Prostate gland (tissue), 2 donors: ENCODE measurements around the gene ROBO2. TPM values are rescaled to one million over a fixed set of nuclear protein-coding genes. Genes with fewer than 3 reads are reported as not detected.

Experiments
- DNase-seq: peaks from one replicate; pipeline ENCODE4 v3.0.0-alpha.2; 2019; ENCODE audit warnings: low spot score
- H3K27ac ChIP-seq, 2 donors: fragments of 200-600 bp; sonication (generic); 2 replicates each; pipeline ENCODE4 v1.5.1; 2017 to 2019
- H3K27me3 ChIP-seq: fragments of 200-600 bp; sonication (generic); replicated peaks from 2 replicates; pipeline ENCODE4 v1.5.1; 2019; ENCODE audit not compliant: insufficient read depth
- H3K36me3 ChIP-seq, 2 donors: fragments of 200-600 bp; sonication (generic); 1 replicate in 1 of 2; 2 replicates in 1 of 2; pipeline versions ENCODE4 v1.5.1 to v1.8.1; 2017 to 2019
- H3K4me1 ChIP-seq: fragments of 200-600 bp; sonication (generic); replicated peaks from 2 replicates; pipeline ENCODE4 v1.5.1; 2019
- H3K4me3 ChIP-seq, 2 donors: fragments of 200-600 bp; sonication (generic); 2 replicates each; pipeline ENCODE4 v1.5.1; 2017 to 2019
- H3K9me3 ChIP-seq: fragments of 200-600 bp; sonication (generic); 2 replicates; pipeline ENCODE4 v1.5.1; 2017
- CTCF ChIP-seq, 4 experiments: fragments of 200-600 bp in 2 of 4; fragments of 450-650 bp in 2 of 4; sonication (generic) in 2 of 4; IDR thresholded peaks; 1 replicate in 3 of 4; 2 replicates in 1 of 4; pipeline ENCODE4 v1.5.1; 2016 to 2019; ENCODE audit warnings: antibody characterized with exemption in 4 of 4, mild to moderate bottlenecking in 2 of 4, moderate library complexity in 2 of 4
- POLR2A ChIP-seq: fragments of 450-650 bp; IDR thresholded peaks from one replicate; pipeline ENCODE4 v1.6.1; 2016; ENCODE audit warnings: antibody characterized with exemption, mild to moderate bottlenecking
- POLR2AphosphoS5 ChIP-seq: sonication (generic); formaldehyde crosslinking; IDR thresholded peaks from one replicate; pipeline ENCODE4 v1.6.1; 2017; ENCODE audit warnings: antibody characterized with exemption
- WGBS: methylation state at CpG from one replicate; pipeline ENCODE4 v1.1.5; 2018; 5-methylcytosine and 5-hydroxymethylcytosine counted together
- intact Hi-C: fragments of 100-400 bp; cut with DNase I; formaldehyde crosslinking; loops from one replicate; pipeline ENCODE4 v1.14.2; 2022
- total RNA-seq, 2 donors: library from RNA; depleted of rRNA; stranded (reverse); fragments of >200 nt; gene quantifications; one replicate each; pipeline ENCODE4 v1.1.0, GENCODE V29; 2016

Gene ROBO2
- total RNA-seq, 2 donors from 2014 or later, result 3.6 to 18.2 TPM

GRCh38 chr3:77240072-77240650 is 200.3 kb downstream of the ROBO2 start:
- TF ChIP-seq POLR2AphosphoS5 (no peak), CTCF (IDR thresholded peaks at IDR 0.05) (no peak), POLR2A (no peak)
- Histone ChIP-seq H3K27ac (no peak overlapping the region), H3K9me3 (no peaks in the 10 kb centered on the region), H3K36me3 (no peaks in the 10 kb centered on the region), H3K4me1 (no peaks in the 10 kb centered on the region), H3K27me3 (no peaks in the 10 kb centered on the region), H3K4me3 (no peak overlapping the region)
- intact Hi-C loops, result no loop called here
- DNase-seq, result no peak
- WGBS, result 92% methylated on average over 39 of the region's 40 CpGs

GRCh38 chr3:77242371-77242770 is 202.5 kb downstream of the ROBO2 start:
- Histone ChIP-seq H3K9me3 (no peaks in the 10 kb centered on the region), H3K4me3 (no peak overlapping the region), H3K36me3 (no peaks in the 10 kb centered on the region), H3K27ac (no peak overlapping the region), H3K4me1 (no peaks in the 10 kb centered on the region), H3K27me3 (no peaks in the 10 kb centered on the region)
- intact Hi-C loops, result no loop called here
- 60% methylated on average over 2 of the region's 2 CpGs for WGBS
- no peak for TF ChIP-seq POLR2A
- no peak for TF ChIP-seq POLR2AphosphoS5
- TF ChIP-seq CTCF (IDR thresholded peaks at IDR 0.05), result no peak
- no peak for DNase-seq

GRCh38 chr3:77244981-77245380 is 205.1 kb downstream of the ROBO2 start:
- no peaks in the 10 kb centered on the region for H3K4me1 ChIP-seq
- no peak overlapping the region for H3K27ac ChIP-seq
- WGBS, result 97% methylated on average over 3 of the region's 3 CpGs
- no peak for TF ChIP-seq POLR2A
- TF ChIP-seq CTCF (IDR thresholded peaks at IDR 0.05), result no peak
- no peak for TF ChIP-seq POLR2AphosphoS5
- no peak overlapping the region for H3K4me3 ChIP-seq
- intact Hi-C loops, result no loop called here
- DNase-seq, result no peak
- H3K27me3 ChIP-seq, result no peaks in the 10 kb centered on the region
- no peaks in the 10 kb centered on the region for H3K9me3 ChIP-seq
- H3K36me3 ChIP-seq, result no peaks in the 10 kb centered on the region

GRCh38 chr3:77247061-77247460 is 207.2 kb downstream of the ROBO2 start:
- 53% methylated on average over 6 of the region's 6 CpGs for WGBS
- DNase-seq, result no peak
- Histone ChIP-seq H3K27ac (no peak overlapping the region), H3K4me1 (no peaks in the 10 kb centered on the region), H3K9me3 (no peaks in the 10 kb centered on the region), H3K27me3 (no peaks in the 10 kb centered on the region), H3K4me3 (no peak overlapping the region), H3K36me3 (no peaks in the 10 kb centered on the region)
- TF ChIP-seq POLR2A (no peak), CTCF (IDR thresholded peaks at IDR 0.05) (no peak), POLR2AphosphoS5 (no peak)
- intact Hi-C loops, result no loop called here

GRCh38 chr3:77247817-77248216 is 207.9 kb downstream of the ROBO2 start:
- Histone ChIP-seq H3K27ac (no peak overlapping the region), H3K27me3 (no peaks in the 10 kb centered on the region), H3K9me3 (no peaks in the 10 kb centered on the region), H3K36me3 (no peaks in the 10 kb centered on the region), H3K4me3 (no peak overlapping the region), H3K4me1 (no peaks in the 10 kb centered on the region)
- 82% methylated on average over 7 of the region's 7 CpGs for WGBS
- TF ChIP-seq CTCF (IDR thresholded peaks at IDR 0.05), result no peak
- no peak for TF ChIP-seq POLR2AphosphoS5
- TF ChIP-seq POLR2A, result no peak
- intact Hi-C loops, result no loop called here
- no peak for DNase-seq
